ENCODE measurements around the gene DDX41. TPM values are rescaled to one million over a fixed set of nuclear protein-coding genes. Genes with fewer than 3 reads are reported as not detected.
"Not testable (repeated sequence)": the region's sequence is repeated elsewhere in the genome, so short reads cannot be mapped to it uniquely, and the experiment has no call there.

DDX41 gene
- 100 to 1,000 TPM; 116 to 149 TPM for total RNA-seq

- Mint-ChIP-seq H3K4me1 (peaks cover 13% of the 10 kb centered on the region), H3K4me3 (peak within 1 kb of the TSS; percentile 88), H3K9me3 (no peaks in the 10 kb centered on the region), H3K27ac (peak within 1 kb of the TSS; percentile 90), H3K27me3 (no peaks in the 10 kb centered on the region), H3K36me3 (ENCODE audit: low read depth) (peaks cover 81% of the 10 kb centered on the region)
- peak; percentile 92 for ATAC-seq (replicated peaks)
These were observed at the start of gene DDX41 for GRCh38 chr5:177516601-177517568. DDX41 (minus strand) TSS chr5:177516961; CDS start chr5:177516945, 16 bp downstream.

- no peaks in the 10 kb centered on the region for H3K36me3 Mint-ChIP-seq (ENCODE audit: low read depth)
- H3K27me3 Mint-ChIP-seq: peaks cover 12% of the 10 kb centered on the region
- no peak overlapping the region for H3K4me3 Mint-ChIP-seq
- H3K9me3 Mint-ChIP-seq: no peaks in the 10 kb centered on the region
- no peak overlapping the region for H3K27ac Mint-ChIP-seq
- H3K4me1 Mint-ChIP-seq: no peaks in the 10 kb centered on the region
- peak; percentile 29 for ATAC-seq (replicated peaks)
These were observed 48.3 kb upstream of the DDX41 start for GRCh38 chr5:177565046-177565445.

GRCh38 chr5:177559446-177559941 lies 42.7 kb upstream of the DDX41 start:
- H3K27me3 Mint-ChIP-seq; H3K4me1 Mint-ChIP-seq; H3K36me3 Mint-ChIP-seq (ENCODE audit: low read depth); H3K27ac Mint-ChIP-seq; ATAC-seq (replicated peaks); H3K4me3 Mint-ChIP-seq; H3K9me3 Mint-ChIP-seq: not testable (repeated sequence)

GRCh38 chr5:177557796-177558195 lies 41.0 kb upstream of the DDX41 start:
- H3K27me3 Mint-ChIP-seq: no peaks in the 10 kb centered on the region

GRCh38 chr5:177557041-177557647 lies 40.4 kb upstream of the DDX41 start:
- Mint-ChIP-seq H3K9me3 (no peaks in the 10 kb centered on the region), H3K27ac (no peak overlapping the region), H3K27me3 (no peaks in the 10 kb centered on the region), H3K36me3 (ENCODE audit: low read depth) (peaks cover 13% of the 10 kb centered on the region), H3K4me3 (no peak overlapping the region), H3K4me1 (peaks cover 12% of the 10 kb centered on the region)
- no peak for ATAC-seq (replicated peaks)

More at GRCh38 chr5:177557796-177558195, 41.0 kb upstream of the DDX41 start:
- Mint-ChIP-seq H3K36me3 (ENCODE audit: low read depth) (peaks cover 6% of the 10 kb centered on the region), H3K4me3 (no peak overlapping the region), H3K4me1 (peaks cover 6% of the 10 kb centered on the region), H3K27ac (no peak overlapping the region), H3K9me3 (no peaks in the 10 kb centered on the region)
- ATAC-seq (replicated peaks): no peak

- peaks cover 28% of the 10 kb centered on the region for H3K36me3 Mint-ChIP-seq (ENCODE audit: low read depth)
- peak overlapping the region; percentile 91 for H3K4me3 Mint-ChIP-seq
- no peak for ATAC-seq (replicated peaks)
- H3K9me3 Mint-ChIP-seq: no peaks in the 10 kb centered on the region
- peaks cover 16% of the 10 kb centered on the region for H3K4me1 Mint-ChIP-seq
- no peak overlapping the region for H3K27ac Mint-ChIP-seq
- no peaks in the 10 kb centered on the region for H3K27me3 Mint-ChIP-seq
These were observed 38.9 kb upstream of the DDX41 start for GRCh38 chr5:177555665-177556064.

- peak overlapping the region; percentile 88 for H3K27ac Mint-ChIP-seq
- no peaks in the 10 kb centered on the region for H3K27me3 Mint-ChIP-seq
- peaks cover 16% of the 10 kb centered on the region for H3K4me1 Mint-ChIP-seq
- no peak for ATAC-seq (replicated peaks)
- H3K36me3 Mint-ChIP-seq (ENCODE audit: low read depth): peaks cover 32% of the 10 kb centered on the region
- no peaks in the 10 kb centered on the region for H3K9me3 Mint-ChIP-seq
- H3K4me3 Mint-ChIP-seq: peak overlapping the region; percentile 91
These were observed 38.5 kb upstream of the DDX41 start for GRCh38 chr5:177555228-177555627.

- peaks cover 16% of the 10 kb centered on the region for H3K4me1 Mint-ChIP-seq
- H3K27ac Mint-ChIP-seq: peak within 1 kb of the TSS; percentile 88
- ATAC-seq (replicated peaks): peak; percentile 99
- H3K36me3 Mint-ChIP-seq (ENCODE audit: low read depth): peaks cover 35% of the 10 kb centered on the region
- no peaks in the 10 kb centered on the region for H3K27me3 Mint-ChIP-seq
- H3K4me3 Mint-ChIP-seq: peak within 1 kb of the TSS; percentile 91
- H3K9me3 Mint-ChIP-seq: no peaks in the 10 kb centered on the region
These were observed 37.8 kb upstream of the DDX41 start, which contains the start of gene FAM193B for GRCh38 chr5:177554474-177555111. FAM193B (minus strand) TSS chr5:177554563; CDS start chr5:177554458, 105 bp downstream.

GRCh38 chr5:177553671-177554429 lies 37.1 kb upstream of the DDX41 start:
- peak overlapping the region; percentile 91 for H3K4me3 Mint-ChIP-seq
- peaks cover 35% of the 10 kb centered on the region for H3K36me3 Mint-ChIP-seq (ENCODE audit: low read depth)
- no peaks in the 10 kb centered on the region for H3K9me3 Mint-ChIP-seq
- no peak overlapping the region for H3K27ac Mint-ChIP-seq
- H3K4me1 Mint-ChIP-seq: peaks cover 16% of the 10 kb centered on the region
- peak; percentile 51 for ATAC-seq (replicated peaks)
- no peaks in the 10 kb centered on the region for H3K27me3 Mint-ChIP-seq

- H3K27ac Mint-ChIP-seq: peak overlapping the region; percentile 78
- peaks cover 38% of the 10 kb centered on the region for H3K36me3 Mint-ChIP-seq (ENCODE audit: low read depth)
- no peak for ATAC-seq (replicated peaks)
- H3K4me3 Mint-ChIP-seq: peak overlapping the region; percentile 75
- H3K27me3 Mint-ChIP-seq: no peaks in the 10 kb centered on the region
- peaks cover 16% of the 10 kb centered on the region for H3K4me1 Mint-ChIP-seq
- no peaks in the 10 kb centered on the region for H3K9me3 Mint-ChIP-seq
These were observed 36.2 kb upstream of the DDX41 start for GRCh38 chr5:177552839-177553455.

GRCh38 chr5:177550122-177550521 lies 33.4 kb upstream of the DDX41 start:
- Mint-ChIP-seq H3K36me3 (ENCODE audit: low read depth) (peaks cover 54% of the 10 kb centered on the region), H3K9me3 (no peaks in the 10 kb centered on the region), H3K4me3 (no peak overlapping the region), H3K27me3 (no peaks in the 10 kb centered on the region), H3K4me1 (peaks cover 16% of the 10 kb centered on the region), H3K27ac (no peak overlapping the region)
- no peak for ATAC-seq (replicated peaks)

GRCh38 chr5:177548495-177548894 lies 31.7 kb upstream of the DDX41 start:
- no peaks in the 10 kb centered on the region for H3K27me3 Mint-ChIP-seq
- H3K36me3 Mint-ChIP-seq (ENCODE audit: low read depth): peaks cover 54% of the 10 kb centered on the region
- no peak overlapping the region for H3K27ac Mint-ChIP-seq
- no peak overlapping the region for H3K4me3 Mint-ChIP-seq
- H3K9me3 Mint-ChIP-seq: no peaks in the 10 kb centered on the region
- ATAC-seq (replicated peaks): no peak
- peaks cover 16% of the 10 kb centered on the region for H3K4me1 Mint-ChIP-seq

GRCh38 chr5:177547736-177548135 lies 31.0 kb upstream of the DDX41 start:
- Mint-ChIP-seq H3K27ac (no peak overlapping the region), H3K36me3 (ENCODE audit: low read depth) (peaks cover 50% of the 10 kb centered on the region), H3K4me3 (no peak overlapping the region), H3K9me3 (no peaks in the 10 kb centered on the region), H3K4me1 (peaks cover 14% of the 10 kb centered on the region), H3K27me3 (no peaks in the 10 kb centered on the region)
- ATAC-seq (replicated peaks): no peak
